HEK293 (cell line): Measurements from ENCODE around the gene SYT6.

ENCODE experiments used
- CTCF ChIA-PET: fragments of 350-600 bp; formaldehyde crosslinking; extraction: SDS; loops from one replicate; lab custom pipeline; 2021; ENCODE audit warnings: antibody characterized with exemption; lab: Yijun Ruan, JAX
- POLR2A ChIA-PET: fragments of 300-600 bp; formaldehyde crosslinking; extraction: SDS; loops from one replicate; lab custom pipeline; 2020; ENCODE audit warnings: antibody characterized with exemption, inconsistent platforms; lab: Yijun Ruan, JAX
- H3K27ac ChIP-seq: fragments of 200-500 bp; sonication (Bioruptor generic); 2 replicates; pipeline ENCODE4 v1.5.1; 2014; ENCODE audit warnings: low read depth, low read length, control low read depth, inconsistent platforms; ENCODE audit errors: extremely low read depth
- H3K36me3 ChIP-seq, 2 experiments: fragments of 200-500 bp in 1 of 2; sonication (Bioruptor generic) in 1 of 2; 1 replicate in 1 of 2; 2 replicates in 1 of 2; pipeline ENCODE4 v1.5.1; 2014 to 2017; ENCODE audit warnings: inconsistent platforms in 2 of 2, low read length in 2 of 2; ENCODE audit not compliant: control insufficient read depth in 2 of 2, insufficient read depth in 1 of 2
- H3K4me1 ChIP-seq: fragments of 200-500 bp; sonication (Bioruptor generic); 2 replicates; pipeline ENCODE4 v1.5.1; 2014; ENCODE audit warnings: mild to moderate bottlenecking, low read length, inconsistent platforms; ENCODE audit not compliant: control insufficient read depth, insufficient read depth
- H3K4me3 ChIP-seq: 2 replicates; pipeline ENCODE4 v1.5.1; 2011; ENCODE audit warnings: low read depth, mild to moderate bottlenecking, control low read depth, low read length, moderate library complexity
- H3K9me3 ChIP-seq: fragments of 200-500 bp; sonication (Bioruptor generic); 2 replicates; pipeline ENCODE4 v1.5.1; 2014; ENCODE audit warnings: low read depth, low read length, inconsistent platforms; ENCODE audit not compliant: control insufficient read depth, insufficient read depth
- GLIS2 ChIP-seq: fragments of 450-650 bp; formaldehyde crosslinking; IDR thresholded peaks from 2 replicates; pipeline ENCODE4 v1.5.1; 2016; ENCODE audit warnings: missing biosample characterization, missing genetic modification characterization
- KLF8 ChIP-seq: fragments of 450-650 bp; formaldehyde crosslinking; IDR thresholded peaks from 2 replicates; pipeline ENCODE4 v1.5.1; 2016; ENCODE audit warnings: missing biosample characterization, missing genetic modification characterization
- MEIS1 ChIP-seq: sonication (generic); formaldehyde crosslinking; IDR thresholded peaks from 2 replicates; pipeline ENCODE4 v1.8.1; 2022; ENCODE audit warnings: missing genetic modification reagents, mild to moderate bottlenecking, borderline replicate concordance
- PRDM1 ChIP-seq: fragments of 450-650 bp; formaldehyde crosslinking; IDR thresholded peaks from 2 replicates; pipeline ENCODE4; 2016; ENCODE audit warnings: missing biosample characterization, missing genetic modification characterization
- PRDM6 ChIP-seq: fragments of 450-650 bp; formaldehyde crosslinking; IDR thresholded peaks from 2 replicates; pipeline ENCODE4 v1.5.1; 2017; ENCODE audit warnings: missing biosample characterization, missing genetic modification characterization
- SALL2 ChIP-seq: fragments of 450-650 bp; formaldehyde crosslinking; IDR thresholded peaks from 2 replicates; pipeline ENCODE4 v1.5.0; 2017; ENCODE audit warnings: missing biosample characterization, mild to moderate bottlenecking, missing genetic modification characterization, borderline replicate concordance
- SETDB1 ChIP-seq: IDR thresholded peaks from one replicate; pipeline ENCODE4 v1.6.1; 2017; ENCODE audit warnings: mild to moderate bottlenecking, low read length, moderate library complexity, mixed read lengths; ENCODE audit not compliant: insufficient read length
- ZBTB17 ChIP-seq: fragments of 450-650 bp; formaldehyde crosslinking; IDR thresholded peaks from 2 replicates; pipeline ENCODE4 v1.5.1; 2016; ENCODE audit warnings: missing biosample characterization, missing genetic modification characterization
- ZBTB44 ChIP-seq: fragments of 450-650 bp; IDR thresholded peaks from 2 replicates; pipeline ENCODE4 v1.5.1; 2018; ENCODE audit warnings: missing biosample characterization, mild to moderate bottlenecking, missing genetic modification characterization
- ZBTB49 ChIP-seq: fragments of 450-650 bp; formaldehyde crosslinking; IDR thresholded peaks from 2 replicates; pipeline ENCODE4 v1.5.1; 2016; ENCODE audit warnings: missing biosample characterization, missing genetic modification characterization, low read depth
- ZNF19 ChIP-seq: fragments of 450-650 bp; formaldehyde crosslinking; IDR thresholded peaks from 2 replicates; pipeline ENCODE4; 2016; ENCODE audit warnings: missing biosample characterization, missing genetic modification characterization, low read depth
- ZNF26 ChIP-seq: fragments of 450-650 bp; formaldehyde crosslinking; IDR thresholded peaks from 2 replicates; pipeline ENCODE4 v1.5.1; 2016; ENCODE audit warnings: missing biosample characterization, missing genetic modification characterization
- ZNF274 ChIP-seq, 2 experiments: fragments of 200-500 bp in 1 of 2; fragments of 450-650 bp in 1 of 2; sonication (Bioruptor generic) in 1 of 2; formaldehyde crosslinking in 1 of 2; IDR thresholded peaks; 2 replicates each; pipeline versions ENCODE4 v1.5.1 to v1.6.1; 2014 to 2016; ENCODE audit warnings: borderline replicate concordance in 1 of 2, inconsistent platforms in 1 of 2, low read length in 1 of 2, missing biosample characterization in 1 of 2, missing genetic modification characterization in 1 of 2
- ZNF354C ChIP-seq: fragments of 450-650 bp; formaldehyde crosslinking; IDR thresholded peaks from 2 replicates; pipeline ENCODE4 v1.5.1; 2016; ENCODE audit warnings: missing biosample characterization, missing genetic modification characterization, low read depth, borderline replicate concordance
- ZNF449 ChIP-seq: fragments of 450-650 bp; formaldehyde crosslinking; IDR thresholded peaks from 2 replicates; pipeline ENCODE4 v1.5.1; 2017; ENCODE audit warnings: missing biosample characterization, mild to moderate bottlenecking, missing genetic modification characterization, moderate library complexity
- ZNF473 ChIP-seq: fragments of 450-650 bp; formaldehyde crosslinking; IDR thresholded peaks from 2 replicates; pipeline ENCODE4 v1.5.1; 2017; ENCODE audit warnings: missing biosample characterization, missing genetic modification characterization
- ZNF48 ChIP-seq: fragments of 450-650 bp; formaldehyde crosslinking; IDR thresholded peaks from 2 replicates; pipeline ENCODE4 v1.5.1; 2016; ENCODE audit warnings: missing biosample characterization, missing genetic modification characterization
- ZNF521 ChIP-seq: fragments of 450-650 bp; formaldehyde crosslinking; IDR thresholded peaks from 2 replicates; pipeline ENCODE4 v1.5.1; 2017; ENCODE audit warnings: missing biosample characterization, mild to moderate bottlenecking, missing genetic modification characterization
- ZNF610 ChIP-seq: fragments of 450-650 bp; formaldehyde crosslinking; IDR thresholded peaks from 2 replicates; pipeline ENCODE4 v1.5.1; 2016; ENCODE audit warnings: missing biosample characterization, missing genetic modification characterization, borderline replicate concordance
- ZNF660 ChIP-seq: fragments of 450-650 bp; IDR thresholded peaks from 2 replicates; pipeline ENCODE4 v1.5.1; 2018; ENCODE audit warnings: missing biosample characterization, mild to moderate bottlenecking, missing genetic modification characterization

The SYT6 gene

GRCh38 chr1:114088392-114089299 is 65.0 kb downstream of the SYT6 start:
- CTCF ChIA-PET: interaction anchor here (1.5 kb wide), 1 partner anchor 56 kb away, joined by 5 read pairs; no protein-coding TSS in a partner anchor
- Histone ChIP-seq H3K4me3 (no peak overlapping the region), H3K9me3 (no peaks in the 10 kb centered on the region), H3K27ac (no peak overlapping the region), H3K4me1 (no peaks in the 10 kb centered on the region), H3K36me3 (no peaks in the 10 kb centered on the region)
- TF ChIP-seq ZBTB17 (tag by site-specific recombination): no peak
- no peak for TF ChIP-seq ZBTB49
- POLR2A ChIA-PET: no interaction called here

- H3K9me3 ChIP-seq: no peaks in the 10 kb centered on the region
- no peak overlapping the region for H3K4me3 ChIP-seq
- POLR2A ChIA-PET: no interaction called here
- CTCF ChIA-PET: no interaction called here
- TF ChIP-seq ZNF48 (tag by site-specific recombination): no peak
- TF ChIP-seq ZNF449 (tag by site-specific recombination): no peak
- no peak for TF ChIP-seq KLF8 (tag by site-specific recombination)
- TF ChIP-seq MEIS1 (CRISPR knock-in tag): no peak
- no peak for TF ChIP-seq ZNF274 (IDR thresholded peaks at IDR 0.05; ENCODE audit: low read length)
- no peak for TF ChIP-seq ZNF274 (tag by site-specific recombination; IDR thresholded peaks at IDR 0.05; ENCODE audit: borderline replicate concordance)
- no peak for TF ChIP-seq ZNF610 (tag by site-specific recombination)
- no peak for TF ChIP-seq PRDM1 (tag by site-specific recombination)
- TF ChIP-seq ZNF26 (tag by site-specific recombination): no peak
- no peak for TF ChIP-seq ZNF660 (tag by site-specific recombination)
- no peak for TF ChIP-seq ZNF473 (tag by site-specific recombination)
- no peak for TF ChIP-seq SALL2
- TF ChIP-seq, all 188 proteins: peak for 0
- no peaks in the 10 kb centered on the region for H3K4me1 ChIP-seq
- no peaks in the 10 kb centered on the region for H3K36me3 ChIP-seq
- no peak overlapping the region for H3K27ac ChIP-seq
These were observed 66.2 kb downstream of the SYT6 start for GRCh38 chr1:114087495-114087894.

GRCh38 chr1:114086601-114087368 is 66.9 kb downstream of the SYT6 start:
- H3K36me3 ChIP-seq: no peaks in the 10 kb centered on the region
- ChIA-PET POLR2A (no interaction called here), CTCF (no interaction called here)
- H3K27ac ChIP-seq: no peak overlapping the region
- H3K4me3 ChIP-seq: no peak overlapping the region
- H3K4me1 ChIP-seq: no peaks in the 10 kb centered on the region
- H3K9me3 ChIP-seq: no peaks in the 10 kb centered on the region
- TF ChIP-seq ZNF19 (tag by site-specific recombination) (no peak), ZBTB44 (no peak), PRDM6 (tag by site-specific recombination) (no peak), ZNF521 (tag by site-specific recombination) (no peak), ZNF354C (tag by site-specific recombination) (no peak), SETDB1 (no peak), GLIS2 (tag by site-specific recombination) (no peak)
